HG03469 (cell line): ENCODE data around the gene MFSD1.
A peak's percentile ranks its signal among the peaks of the same experiment; 100 is the strongest.

Experiments used
- ATAC-seq: cut with Tn5 transposase; IDR thresholded peaks from one replicate; pipeline ENCODE4 v1.9.1; 2021; ENCODE audit warnings: mild to moderate bottlenecking, moderate library complexity, moderate number of reproducible peaks; ENCODE audit not compliant: unreplicated experiment

MFSD1 gene

GRCh38 chr3:158801696-158802408 lies at the start of gene MFSD1:
MFSD1 (plus strand) TSS chr3:158802054; CDS start chr3:158802153, 99 bp downstream.
- ATAC-seq, result peak; percentile 92

- ATAC-seq, result no peak
Measured at GRCh38 chr3:158753854-158754253, 48.0 kb upstream of the MFSD1 start.

GRCh38 chr3:158755421-158755820 lies 46.4 kb upstream of the MFSD1 start:
- no peak for ATAC-seq

GRCh38 chr3:158761350-158761749 lies 40.5 kb upstream of the MFSD1 start:
- no peak for ATAC-seq

GRCh38 chr3:158762701-158763100 lies 39.2 kb upstream of the MFSD1 start:
- ATAC-seq, result no peak

- ATAC-seq, result no peak
Measured at GRCh38 chr3:158763421-158763820, 38.4 kb upstream of the MFSD1 start.

- no peak for ATAC-seq
Measured at GRCh38 chr3:158765518-158766205, 36.2 kb upstream of the MFSD1 start.

- ATAC-seq, result no peak
Measured at GRCh38 chr3:158766364-158766763, 35.5 kb upstream of the MFSD1 start.

GRCh38 chr3:158768361-158768787 lies 33.5 kb upstream of the MFSD1 start:
- ATAC-seq, result no peak

GRCh38 chr3:158768881-158769543 lies 32.8 kb upstream of the MFSD1 start:
- ATAC-seq, result no peak

- ATAC-seq, result no peak
Measured at GRCh38 chr3:158769549-158769948, 32.3 kb upstream of the MFSD1 start.

GRCh38 chr3:158769952-158770740 lies 31.7 kb upstream of the MFSD1 start:
- no peak for ATAC-seq

- ATAC-seq, result no peak
Measured at GRCh38 chr3:158770741-158771350, 31.0 kb upstream of the MFSD1 start.

GRCh38 chr3:158771577-158771976 lies 30.3 kb upstream of the MFSD1 start:
- no peak for ATAC-seq

GRCh38 chr3:158771982-158772381 lies 29.9 kb upstream of the MFSD1 start:
- no peak for ATAC-seq

GRCh38 chr3:158773166-158773565 lies 28.7 kb upstream of the MFSD1 start:
- no peak for ATAC-seq

GRCh38 chr3:158773845-158774830 lies 27.7 kb upstream of the MFSD1 start:
- no peak for ATAC-seq

GRCh38 chr3:158774965-158775364 lies 26.9 kb upstream of the MFSD1 start:
- ATAC-seq, result no peak
